HCT116 (cell line): ENCODE measurements around the gene CIRBP. TPM values are rescaled to one million over a fixed set of nuclear protein-coding genes. Genes with fewer than 3 reads are reported as not detected.

Experiments
- ATAC-seq: fragments of 200-7000 bp; cut with Tn5 transposase; 2 replicates; pipeline ENCODE4 v1.9.1; 2020; ENCODE audit warnings: mild to moderate bottlenecking, moderate library complexity
- BruUV-seq: library from RNA; stranded (reverse); fragments of 400-500 nt; replicated peaks from 2 replicates; lab custom pipeline; 2021; lab: Mats Ljungman, UMichigan
- CTCF ChIA-PET: fragments of 300-600 bp; sonication (Branson Sonifier 250); formaldehyde crosslinking; loops from one replicate; lab custom pipeline; 2021; ENCODE audit warnings: antibody characterized with exemption; lab: Charles Lee
- POLR2A ChIA-PET: fragments of 300-600, 350-600 bp; sonication (Branson Sonifier 250); formaldehyde crosslinking; loops from one replicate; lab custom pipeline; 2021; ENCODE audit warnings: antibody characterized with exemption; lab: Charles Lee
- RAD21 ChIA-PET, 2 experiments: fragments of 300-600 bp; sonication (Branson Sonifier 250); formaldehyde crosslinking; loops; one replicate each; lab custom pipeline; 2023; ENCODE audit warnings: low total read pairs in 2 of 2; ENCODE audit not compliant: uncharacterized antibody in 2 of 2, unreplicated experiment in 2 of 2, low non-redundant PET in 1 of 2; lab: Charles Lee
- DNase-seq: peaks from one replicate; pipeline ENCODE4 v3.0.0-alpha.2; 2010; ENCODE audit warnings: low read depth, low spot score
- H2AFZ ChIP-seq: fragments of 200-600 bp; shearing (Covaris generic), sonication (generic); 2 replicates; pipeline ENCODE4 v1.6.1; 2017; ENCODE audit warnings: low read depth, mixed run types, mixed read lengths, antibody characterized with exemption, low read length; ENCODE audit not compliant: poor library complexity, severe bottlenecking
- H3K27ac ChIP-seq: 2 replicates; pipeline ENCODE4 v1.5.1; 2012; ENCODE audit warnings: low read depth, low read length
- H3K27me3 ChIP-seq: fragments of 200-600 bp; sonication (generic); 2 replicates; pipeline ENCODE4 v1.6.1; 2016; ENCODE audit warnings: mixed run types, low read length, mixed read lengths; ENCODE audit not compliant: insufficient read depth
- H3K36me3 ChIP-seq, 2 experiments: fragments of 200-500 bp in 1 of 2; fragments of 200-600 bp in 1 of 2; sonication (Bioruptor generic) in 1 of 2; sonication (generic) in 1 of 2; 2 replicates each; pipeline versions ENCODE4 v1.5.1 to v1.6.1; 2014 to 2016; ENCODE audit warnings: low read length in 2 of 2, inconsistent platforms in 1 of 2, mixed read lengths in 1 of 2, mixed run types in 1 of 2; ENCODE audit not compliant: insufficient read depth in 2 of 2, control insufficient read depth in 1 of 2
- H3K4me1 ChIP-seq, 2 experiments: fragments of 200-600 bp in 1 of 2; sonication (generic) in 1 of 2; 2 replicates each; pipeline versions ENCODE4 v1.5.1 to v1.6.1; 2012 to 2017; ENCODE audit warnings: low read length in 2 of 2, inconsistent platforms in 1 of 2, mild to moderate bottlenecking in 1 of 2, mixed read lengths in 1 of 2, mixed run types in 1 of 2, moderate library complexity in 1 of 2; ENCODE audit not compliant: insufficient read depth in 2 of 2, control insufficient read depth in 1 of 2
- H3K4me2 ChIP-seq: fragments of 200-600 bp; sonication (generic); 2 replicates; pipeline ENCODE4 v1.6.1; 2017; ENCODE audit warnings: mixed run types, low read length, mixed read lengths
- H3K4me3 ChIP-seq, 2 experiments: fragments of 200-600 bp in 1 of 2; sonication (generic) in 1 of 2; replicated peaks in 1 of 2; 2 replicates each; pipeline ENCODE4 v1.5.1; 2011 to 2016; ENCODE audit warnings: low read length in 2 of 2, control low read depth in 1 of 2, low read depth in 1 of 2, mild to moderate bottlenecking in 1 of 2, mixed read lengths in 1 of 2, mixed run types in 1 of 2
- H3K79me2 ChIP-seq: fragments of 200-600 bp; sonication (generic); 2 replicates; pipeline ENCODE4 v1.6.1; 2017; ENCODE audit warnings: mild to moderate bottlenecking, mixed run types, low read length, moderate library complexity, mixed read lengths; ENCODE audit not compliant: insufficient read depth
- H3K9ac ChIP-seq: fragments of 200-600 bp; sonication (generic); 2 replicates; pipeline ENCODE4 v1.6.1; 2016; ENCODE audit warnings: low read length, mixed read lengths
- H3K9me2 ChIP-seq: fragments of 200-600 bp; sonication (generic), shearing (Covaris generic); 2 replicates; pipeline ENCODE4 v1.6.1; 2017; ENCODE audit warnings: mixed run types, mild to moderate bottlenecking, moderate library complexity; ENCODE audit not compliant: insufficient read depth
- H3K9me3 ChIP-seq, 2 experiments: fragments of 200-500 bp in 1 of 2; fragments of 200-600 bp in 1 of 2; sonication (Bioruptor generic) in 1 of 2; sonication (generic) in 1 of 2; 2 replicates each; pipeline ENCODE4 v1.6.1; 2014 to 2017; ENCODE audit warnings: low read length in 2 of 2, mixed read lengths in 2 of 2, inconsistent platforms in 1 of 2, low read depth in 1 of 2, mild to moderate bottlenecking in 1 of 2, mixed run types in 1 of 2, moderate library complexity in 1 of 2; ENCODE audit not compliant: control insufficient read depth in 1 of 2, insufficient read depth in 1 of 2
- H4K20me1 ChIP-seq: fragments of 200-600 bp; sonication (generic), shearing (Covaris generic); 2 replicates; pipeline ENCODE4 v1.6.1; 2017; ENCODE audit warnings: mixed run types, mild to moderate bottlenecking, moderate library complexity; ENCODE audit not compliant: insufficient read depth
- ELF1 ChIP-seq: IDR thresholded peaks from 2 replicates; pipeline ENCODE4 v1.6.1; 2012; ENCODE audit warnings: low read depth, borderline replicate concordance
- FOSL1 ChIP-seq: IDR thresholded peaks from 2 replicates; pipeline ENCODE4 v1.6.1; 2012; ENCODE audit warnings: low read depth
- SIN3A ChIP-seq: IDR thresholded peaks from 2 replicates; pipeline ENCODE4 v1.6.1; 2012; ENCODE audit warnings: low read depth
- SRF ChIP-seq: IDR thresholded peaks from 2 replicates; pipeline ENCODE4 v1.6.1; 2012; ENCODE audit warnings: low read depth
- ZFX ChIP-seq: fragments of 450-650 bp; IDR thresholded peaks from 2 replicates; pipeline ENCODE4 v1.6.1; 2017
- ZNF274 ChIP-seq: fragments of 200-500 bp; sonication (Bioruptor generic); IDR thresholded peaks from 2 replicates; pipeline ENCODE4 v1.6.1; 2014; ENCODE audit warnings: mild to moderate bottlenecking, low read depth, low read length, inconsistent platforms
- intact Hi-C: fragments of 100-400 bp; cut with micrococcal nuclease; formaldehyde crosslinking; loops from 2 replicates; pipeline ENCODE4 v1.10.0; 2022
- total RNA-seq: library from RNA; stranded (reverse); gene quantifications from one replicate; pipeline ENCODE4 v1.2.1, GENCODE V29; 2021; ENCODE audit not compliant: unreplicated experiment
- TF ChIP-seq, protein P1 (sequence below): IDR thresholded peaks from 2 replicates; pipeline ENCODE4 v1.6.1; 2012; ENCODE audit warnings: low read depth

Gene CIRBP
- total RNA-seq, 1 experiment from 2014 or later: 276 TPM

DNA sequence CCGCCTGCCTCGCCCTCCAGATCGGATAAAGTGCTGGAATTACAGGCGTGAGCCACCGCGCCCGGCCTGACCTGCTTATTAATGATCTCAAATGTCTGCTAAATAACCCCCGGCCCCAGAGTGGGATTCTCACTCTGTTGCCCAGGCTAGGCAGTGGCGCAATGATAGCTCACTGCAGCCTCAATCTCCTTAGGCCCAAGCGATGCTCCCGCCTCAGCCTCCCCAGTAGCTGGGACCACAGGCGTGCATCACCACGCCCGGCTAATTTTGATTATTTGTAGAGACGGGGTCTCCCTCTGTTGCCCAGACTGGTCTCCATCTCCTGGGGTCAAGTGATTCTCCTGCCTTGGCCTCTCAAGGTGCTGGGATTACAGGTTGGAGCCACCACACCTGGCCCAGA, 28.2 kb upstream of the CIRBP start:
- RAD21 ChIA-PET: interaction anchor here in 1 of 2 experiments (1.6 kb wide), 1 partner anchor 25 kb away, joined by 5 read pairs; no protein-coding TSS in a partner anchor
- Histone ChIP-seq H3K27me3 (no peaks in the 10 kb centered on the region), H3K79me2 (peaks cover 56% of the 10 kb centered on the region), H3K9me3 (no peaks in the 10 kb centered on the region), H3K27ac (peak overlapping the region; percentile 100), H3K4me2 (peak overlapping the region; percentile 98), H3K4me1 (peaks cover 52 to 70% of the 10 kb centered on the region in 2 experiments), H3K9ac (peak overlapping the region; percentile 99), H2AFZ (no peak overlapping the region), H3K4me3 (peak overlapping the region; percentile 87 to 89), H4K20me1 (peaks cover 13% of the 10 kb centered on the region; the same call in 1 of the 2 replicates), H3K9me2 (no peaks in the 10 kb centered on the region), H3K36me3 (peaks cover 0 to 16% of the 10 kb centered on the region in 2 experiments; a peak in 1 of 4 replicates)
- CTCF ChIA-PET: interaction anchor here (0.6 to 2.3 kb wide), 9 partner anchors 15 to 564 kb away, joined by 3 to 15 read pairs (median 4); partner anchors contain the start of gene CNN2
- no peak for DNase-seq
- intact Hi-C loops: loop anchor here (5.0 to 10.0 kb wide), 3 partner anchors 139 to 446 kb away; partner anchors contain the start of genes CNN2, GPX4, PTBP1 and RNU6-2
- no peak for ATAC-seq
- BruUV-seq: no TSS peak
- TF ChIP-seq, protein P1, sequence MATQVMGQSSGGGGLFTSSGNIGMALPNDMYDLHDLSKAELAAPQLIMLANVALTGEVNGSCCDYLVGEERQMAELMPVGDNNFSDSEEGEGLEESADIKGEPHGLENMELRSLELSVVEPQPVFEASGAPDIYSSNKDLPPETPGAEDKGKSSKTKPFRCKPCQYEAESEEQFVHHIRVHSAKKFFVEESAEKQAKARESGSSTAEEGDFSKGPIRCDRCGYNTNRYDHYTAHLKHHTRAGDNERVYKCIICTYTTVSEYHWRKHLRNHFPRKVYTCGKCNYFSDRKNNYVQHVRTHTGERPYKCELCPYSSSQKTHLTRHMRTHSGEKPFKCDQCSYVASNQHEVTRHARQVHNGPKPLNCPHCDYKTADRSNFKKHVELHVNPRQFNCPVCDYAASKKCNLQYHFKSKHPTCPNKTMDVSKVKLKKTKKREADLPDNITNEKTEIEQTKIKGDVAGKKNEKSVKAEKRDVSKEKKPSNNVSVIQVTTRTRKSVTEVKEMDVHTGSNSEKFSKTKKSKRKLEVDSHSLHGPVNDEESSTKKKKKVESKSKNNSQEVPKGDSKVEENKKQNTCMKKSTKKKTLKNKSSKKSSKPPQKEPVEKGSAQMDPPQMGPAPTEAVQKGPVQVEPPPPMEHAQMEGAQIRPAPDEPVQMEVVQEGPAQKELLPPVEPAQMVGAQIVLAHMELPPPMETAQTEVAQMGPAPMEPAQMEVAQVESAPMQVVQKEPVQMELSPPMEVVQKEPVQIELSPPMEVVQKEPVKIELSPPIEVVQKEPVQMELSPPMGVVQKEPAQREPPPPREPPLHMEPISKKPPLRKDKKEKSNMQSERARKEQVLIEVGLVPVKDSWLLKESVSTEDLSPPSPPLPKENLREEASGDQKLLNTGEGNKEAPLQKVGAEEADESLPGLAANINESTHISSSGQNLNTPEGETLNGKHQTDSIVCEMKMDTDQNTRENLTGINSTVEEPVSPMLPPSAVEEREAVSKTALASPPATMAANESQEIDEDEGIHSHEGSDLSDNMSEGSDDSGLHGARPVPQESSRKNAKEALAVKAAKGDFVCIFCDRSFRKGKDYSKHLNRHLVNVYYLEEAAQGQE: no peak
- TF ChIP-seq ZNF274 (no peak), SIN3A (no peak), ZFX (no peak), SRF (no peak), ELF1 (no peak), FOSL1 (no peak)
- POLR2A ChIA-PET: interaction anchor here (0.7 to 1.9 kb wide), 4 partner anchors 25 to 34 kb away, joined by 3 to 20 read pairs (median 4); partner anchors contain the start of genes CIRBP and FAM174C
